Endodermal cell (in vitro differentiated cells): ENCODE data around the gene MTSS2. TPM values are rescaled to one million over a fixed set of nuclear protein-coding genes. Genes with fewer than 3 reads are reported as not detected.
A peak's percentile ranks its signal among the peaks of the same experiment; 100 is the strongest.

Experiments used
- DNase-seq: peaks from one replicate; pipeline ENCODE4 v3.0.0-alpha.2; 2017
- H3K27ac ChIP-seq: 2 replicates; pipeline ENCODE4 v1.5.1; 2013; ENCODE audit warnings: mild to moderate bottlenecking, low read depth, low read length, moderate library complexity
- H3K27me3 ChIP-seq: 2 replicates; pipeline ENCODE4 v1.6.1; 2013; ENCODE audit warnings: mild to moderate bottlenecking, low read length, moderate library complexity; ENCODE audit not compliant: insufficient read depth, control insufficient read depth, poor library complexity, severe bottlenecking
- H3K36me3 ChIP-seq: 2 replicates; pipeline ENCODE4 v1.7.0; 2013; ENCODE audit warnings: mild to moderate bottlenecking, low read length, moderate library complexity; ENCODE audit not compliant: control insufficient read depth, insufficient read depth
- H3K4me1 ChIP-seq: one replicate; pipeline ENCODE4 v1.7.0; 2013; ENCODE audit warnings: low read length; ENCODE audit not compliant: control insufficient read depth, insufficient read depth
- H3K4me3 ChIP-seq: 2 replicates; pipeline ENCODE4 v1.5.1; 2013; ENCODE audit warnings: mild to moderate bottlenecking, low read length, moderate library complexity
- H3K9ac ChIP-seq: 2 replicates; pipeline ENCODE4 v1.6.1; 2013; ENCODE audit warnings: mild to moderate bottlenecking, low read length, moderate library complexity; ENCODE audit not compliant: poor library complexity, severe bottlenecking; ENCODE audit errors: extremely low read depth
- H3K9me3 ChIP-seq: 2 replicates; pipeline ENCODE4 v1.6.1; 2013; ENCODE audit warnings: mild to moderate bottlenecking, low read length, moderate library complexity; ENCODE audit not compliant: control insufficient read depth
- H3K27ac Mint-ChIP-seq: 2 replicates; pipeline ENCODE4 v1.8.0; 2020; ENCODE audit warnings: mixed read lengths
- H3K27me3 Mint-ChIP-seq: 2 replicates; pipeline ENCODE4 v1.8.0; 2021; ENCODE audit warnings: mild to moderate bottlenecking, mixed read lengths; ENCODE audit not compliant: insufficient read depth
- H3K36me3 Mint-ChIP-seq: 2 replicates; pipeline ENCODE4 v1.8.0; 2020; ENCODE audit warnings: low read depth, mixed read lengths
- H3K4me1 Mint-ChIP-seq: 2 replicates; pipeline ENCODE4 v1.8.0; 2020; ENCODE audit warnings: mixed read lengths
- H3K4me3 Mint-ChIP-seq: 2 replicates; pipeline ENCODE4 v1.8.0; 2020; ENCODE audit warnings: mild to moderate bottlenecking, moderate library complexity, mixed read lengths
- H3K9me3 Mint-ChIP-seq: 2 replicates; pipeline ENCODE4 v1.8.0; 2020; ENCODE audit warnings: mild to moderate bottlenecking, mixed read lengths
- CTCF ChIP-seq: fragments of 200-600 bp; sonication (generic); conservative IDR thresholded peaks from 2 replicates; pipeline ENCODE4 v1.5.0; 2021; ENCODE audit warnings: antibody characterized with exemption, mild to moderate bottlenecking
- WGBS, 2 experiments: methylation state at CpG; one replicate each; pipeline versions ENCODE4 v1.1.5 to v1.1.7; 2013; ENCODE audit warnings: missing lambda C conversion rate in 2 of 2, mixed read lengths in 1 of 2; ENCODE audit not compliant: insufficient coverage in 1 of 2, insufficient read length in 1 of 2; 5-methylcytosine and 5-hydroxymethylcytosine counted together
- total RNA-seq, 2 donors: library from RNA; stranded (reverse); fragmentation: NEBNext Ultra II Directional in 1 of 2; extraction: Animal tissue kit (Norgen Biotek cat#: 25700) in 1 of 2; gene quantifications; 2 replicates in 1 of 2; 3 replicates in 1 of 2; pipeline ENCODE4 v1.2.1, GENCODE V29; 2021

The MTSS2 gene
- total RNA-seq, 2 donors from 2014 or later: 23.4 to 24.0 TPM

- WGBS, 2 experiments: 95 to 96% methylated on average over 2 to 4 of the region's 4 CpGs
- H3K27me3 ChIP-seq: no peaks in the 10 kb centered on the region
- Mint-ChIP-seq H3K36me3 (peaks cover 25% of the 10 kb centered on the region), H3K4me3 (no peak overlapping the region), H3K27ac (no peak overlapping the region), H3K9me3 (no peaks in the 10 kb centered on the region), H3K4me1 (peaks cover 5% of the 10 kb centered on the region), H3K27me3 (no peaks in the 10 kb centered on the region)
- no peak overlapping the region for H3K9ac ChIP-seq
- H3K4me3 ChIP-seq: no peak overlapping the region
- H3K9me3 ChIP-seq: no peaks in the 10 kb centered on the region
- no peak overlapping the region for H3K27ac ChIP-seq
- H3K4me1 ChIP-seq: peaks cover 3% of the 10 kb centered on the region
- no peak for TF ChIP-seq CTCF
- no peak for DNase-seq
- H3K36me3 ChIP-seq: no peaks in the 10 kb centered on the region
Observed at GRCh38 chr16:70734522-70735095, 48.8 kb upstream of the MTSS2 start.

- no peaks in the 10 kb centered on the region for H3K9me3 Mint-ChIP-seq
- Histone ChIP-seq H3K36me3 (no peaks in the 10 kb centered on the region), H3K4me1 (no peaks in the 10 kb centered on the region), H3K27ac (no peak overlapping the region), H3K27me3 (no peaks in the 10 kb centered on the region), H3K4me3 (no peak overlapping the region), H3K9ac (no peak overlapping the region), H3K9me3 (no peaks in the 10 kb centered on the region)
- H3K27me3 Mint-ChIP-seq: no peaks in the 10 kb centered on the region
- H3K36me3 Mint-ChIP-seq: peaks cover 26% of the 10 kb centered on the region
- WGBS, 2 experiments: 89 to 97% methylated on average over 3 of the region's 3 CpGs
- H3K4me3 Mint-ChIP-seq: no peak overlapping the region
- no peak overlapping the region for H3K27ac Mint-ChIP-seq
- no peak for TF ChIP-seq CTCF
- no peaks in the 10 kb centered on the region for H3K4me1 Mint-ChIP-seq
- no peak for DNase-seq
Observed at GRCh38 chr16:70730944-70731343, 45.1 kb upstream of the MTSS2 start.

- Histone ChIP-seq H3K36me3 (no peaks in the 10 kb centered on the region), H3K27ac (peak overlapping the region; percentile 63), H3K27me3 (no peaks in the 10 kb centered on the region), H3K9me3 (no peaks in the 10 kb centered on the region), H3K4me1 (no peaks in the 10 kb centered on the region), H3K4me3 (no peak overlapping the region), H3K9ac (no peak overlapping the region)
- Mint-ChIP-seq H3K4me3 (no peak overlapping the region), H3K27me3 (no peaks in the 10 kb centered on the region), H3K4me1 (no peaks in the 10 kb centered on the region), H3K9me3 (no peaks in the 10 kb centered on the region), H3K36me3 (peaks cover 25% of the 10 kb centered on the region), H3K27ac (no peak overlapping the region)
- no peak for TF ChIP-seq CTCF
- no peak for DNase-seq
- 78 to 80% methylated on average over 4 to 7 of the region's 7 CpGs for WGBS, 2 experiments
Observed at GRCh38 chr16:70730031-70730430, 44.2 kb upstream of the MTSS2 start.
